Breast epithelium (tissue), 3 donors: ENCODE measurements around the gene CD80.

Experiments used
- POLR2A ChIP-seq: fragments of 450-650 bp; IDR thresholded peaks from one replicate; pipeline ENCODE4 v1.6.1; 2016; ENCODE audit warnings: antibody characterized with exemption, mild to moderate bottlenecking, moderate library complexity
- POLR2AphosphoS5 ChIP-seq, 3 donors: sonication (generic); formaldehyde crosslinking; IDR thresholded peaks; one replicate each; pipeline ENCODE4 v1.6.1; 2017; ENCODE audit warnings: antibody characterized with exemption in 3 of 3
- TF ChIP-seq, protein P1 (sequence below), 3 donors: fragments of 450-650 bp; IDR thresholded peaks; one replicate each; pipeline ENCODE4 v1.5.1; 2016 to 2017; ENCODE audit warnings: antibody characterized with exemption in 3 of 3, mild to moderate bottlenecking in 3 of 3, moderate library complexity in 3 of 3

DNA sequence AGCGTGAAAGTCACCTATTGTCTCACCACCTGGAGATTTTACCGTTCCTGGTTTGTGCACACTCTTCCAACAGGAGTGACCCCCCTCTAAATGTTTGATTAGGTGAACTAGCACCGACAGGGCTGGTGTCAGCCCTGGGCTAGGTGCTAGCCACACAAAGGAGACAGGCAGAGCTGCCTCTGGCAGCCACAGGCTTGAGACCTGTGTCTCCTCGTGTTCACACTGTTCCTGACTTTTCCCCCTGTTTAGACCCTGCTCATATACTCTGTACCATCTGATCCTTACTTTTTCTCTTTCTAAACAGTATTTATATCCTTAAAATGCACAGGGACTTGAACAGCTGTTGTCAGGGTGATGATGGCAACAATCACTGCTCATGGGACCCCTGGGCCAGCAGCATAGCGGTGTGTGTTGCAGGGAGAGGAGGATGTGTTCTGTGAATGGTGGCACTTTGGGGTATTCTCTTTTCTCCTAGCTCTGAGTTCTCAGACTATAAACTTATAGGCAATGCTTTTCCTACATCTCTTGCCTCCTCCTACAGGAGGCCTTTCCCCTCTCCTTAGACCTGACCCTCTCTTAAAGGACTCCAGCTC is 5.5 kb downstream of the CD80 start:
- TF ChIP-seq, protein P1, sequence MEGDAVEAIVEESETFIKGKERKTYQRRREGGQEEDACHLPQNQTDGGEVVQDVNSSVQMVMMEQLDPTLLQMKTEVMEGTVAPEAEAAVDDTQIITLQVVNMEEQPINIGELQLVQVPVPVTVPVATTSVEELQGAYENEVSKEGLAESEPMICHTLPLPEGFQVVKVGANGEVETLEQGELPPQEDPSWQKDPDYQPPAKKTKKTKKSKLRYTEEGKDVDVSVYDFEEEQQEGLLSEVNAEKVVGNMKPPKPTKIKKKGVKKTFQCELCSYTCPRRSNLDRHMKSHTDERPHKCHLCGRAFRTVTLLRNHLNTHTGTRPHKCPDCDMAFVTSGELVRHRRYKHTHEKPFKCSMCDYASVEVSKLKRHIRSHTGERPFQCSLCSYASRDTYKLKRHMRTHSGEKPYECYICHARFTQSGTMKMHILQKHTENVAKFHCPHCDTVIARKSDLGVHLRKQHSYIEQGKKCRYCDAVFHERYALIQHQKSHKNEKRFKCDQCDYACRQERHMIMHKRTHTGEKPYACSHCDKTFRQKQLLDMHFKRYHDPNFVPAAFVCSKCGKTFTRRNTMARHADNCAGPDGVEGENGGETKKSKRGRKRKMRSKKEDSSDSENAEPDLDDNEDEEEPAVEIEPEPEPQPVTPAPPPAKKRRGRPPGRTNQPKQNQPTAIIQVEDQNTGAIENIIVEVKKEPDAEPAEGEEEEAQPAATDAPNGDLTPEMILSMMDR (IDR thresholded peaks at IDR 0.05): no peak
- TF ChIP-seq POLR2A (no peak), POLR2AphosphoS5 (IDR thresholded peaks at IDR 0.05) (no peak)
